GM12878 (cell line): ENCODE data around the gene AFF2. TPM values are rescaled to one million over a fixed set of nuclear protein-coding genes. Genes with fewer than 3 reads are reported as not detected.

Source experiments
- ATAC-seq: fragments of 200-7000 bp; cut with Tn5 transposase; 3 replicates; pipeline ENCODE4 v1.9.1; 2020; ENCODE audit warnings: mild to moderate bottlenecking, moderate library complexity
- BruUV-seq: library from RNA; stranded (reverse); fragments of 400-500 nt; replicated peaks from 2 replicates; lab custom pipeline; 2021; lab: Mats Ljungman, UMichigan
- CTCF ChIA-PET: fragments of 300-600 bp; sonication (Branson Sonifier 250); formaldehyde crosslinking; extraction: SDS; loops from one replicate; lab custom pipeline; 2021; ENCODE audit warnings: inconsistent platforms; lab: Yijun Ruan, JAX
- POLR2A ChIA-PET: fragments of 350-600 bp; formaldehyde crosslinking; extraction: SDS; loops from one replicate; lab custom pipeline; 2021; ENCODE audit warnings: inconsistent platforms; lab: Charles Lee
- RAD21 ChIA-PET: fragments of 300-600 bp; sonication (Branson Sonifier 250); formaldehyde crosslinking; loops from one replicate; lab custom pipeline; 2023; ENCODE audit warnings: antibody characterized with exemption; ENCODE audit not compliant: unreplicated experiment; lab: Charles Lee
- SMC1A ChIA-PET: fragments of 300-600 bp; sonication (Branson Sonifier 250); formaldehyde crosslinking; loops from one replicate; lab custom pipeline; 2023; ENCODE audit not compliant: unreplicated experiment, uncharacterized antibody; lab: Charles Lee
- DNase-seq: peaks from one replicate; pipeline ENCODE4 v3.0.0-alpha.2; 2011; ENCODE audit warnings: low read depth, low spot score
- FAIRE-seq: peaks from 3 replicates; lab custom pipeline; 2011; peaks lifted over from hg19 to GRCh38; lab: Jason Lieb, UNC
- H2AFZ ChIP-seq: 2 replicates; pipeline ENCODE4 v1.6.0; 2011; ENCODE audit warnings: low read depth, low read length, control low read depth; ENCODE audit not compliant: control insufficient read depth
- H3K27ac ChIP-seq: 2 replicates; pipeline ENCODE4 v1.5.1; 2011; ENCODE audit warnings: control low read depth; ENCODE audit not compliant: control insufficient read depth, insufficient read depth
- H3K27me3 ChIP-seq, 2 experiments: replicated peaks in 1 of 2; 2 replicates each; pipeline versions ENCODE4 v1.6.0 to v1.6.1; 2011; ENCODE audit warnings: low read length in 1 of 2; ENCODE audit not compliant: control insufficient read depth in 2 of 2, insufficient read depth in 2 of 2
- H3K36me3 ChIP-seq, 2 experiments: 2 replicates each; pipeline ENCODE4 v1.5.1; 2011; ENCODE audit warnings: low read length in 1 of 2; ENCODE audit not compliant: control insufficient read depth in 2 of 2, insufficient read depth in 2 of 2
- H3K4me1 ChIP-seq: 2 replicates; pipeline ENCODE4 v1.6.1; 2011; ENCODE audit warnings: mild to moderate bottlenecking, low read length, moderate library complexity, mixed read lengths; ENCODE audit not compliant: control insufficient read depth, insufficient read depth
- H3K4me2 ChIP-seq: 2 replicates; pipeline ENCODE4 v1.6.0; 2011; ENCODE audit warnings: control low read depth; ENCODE audit not compliant: control insufficient read depth, insufficient read depth
- H3K4me3 ChIP-seq: fragments of 200-600 bp; sonication (generic); 2 replicates; pipeline ENCODE4 v1.5.1; 2016
- H3K79me2 ChIP-seq: 2 replicates; pipeline ENCODE4 v1.6.0; 2011; ENCODE audit warnings: low read length; ENCODE audit not compliant: control insufficient read depth, insufficient read depth
- H3K9ac ChIP-seq: 2 replicates; pipeline ENCODE4 v1.8.0; 2011; ENCODE audit warnings: low read length, control low read depth, mixed read lengths; ENCODE audit not compliant: control insufficient read depth, insufficient read depth
- H3K9me3 ChIP-seq: replicated peaks from 3 replicates; pipeline ENCODE4 v1.5.1; 2011; ENCODE audit warnings: mild to moderate bottlenecking, low read length; ENCODE audit not compliant: control insufficient read depth, insufficient read depth
- H4K20me1 ChIP-seq: 2 replicates; pipeline ENCODE4 v1.6.0; 2011; ENCODE audit not compliant: control insufficient read depth, insufficient read depth
- BACH1 ChIP-seq: fragments of 450-650 bp; IDR thresholded peaks from 2 replicates; pipeline ENCODE4 v1.6.1; 2017; ENCODE audit warnings: mild to moderate bottlenecking, borderline replicate concordance
- E2F8 ChIP-seq: fragments of 450-650 bp; IDR thresholded peaks from 2 replicates; pipeline ENCODE4 v1.6.1; 2018; ENCODE audit warnings: mild to moderate bottlenecking, low read depth, moderate library complexity; ENCODE audit not compliant: partially characterized antibody
- ETV6 ChIP-seq, 2 experiments: fragments of 450-650 bp in 1 of 2; IDR thresholded peaks in 1 of 2; conservative IDR thresholded peaks in 1 of 2; 2 replicates each; pipeline ENCODE4 v1.6.1; 2014; ENCODE audit warnings: antibody characterized with exemption in 1 of 2, borderline replicate concordance in 1 of 2, low read depth in 1 of 2, mild to moderate bottlenecking in 1 of 2, moderate library complexity in 1 of 2
- PBX3 ChIP-seq: IDR thresholded peaks from 2 replicates; pipeline ENCODE4 v1.6.1; 2011; ENCODE audit warnings: mild to moderate bottlenecking, low read depth, low read length, moderate library complexity; ENCODE audit not compliant: insufficient replicate concordance
- RAD21 ChIP-seq: IDR thresholded peaks from 2 replicates; pipeline ENCODE4 v1.6.1; 2011; ENCODE audit warnings: mild to moderate bottlenecking, low read depth, low read length, moderate library complexity; ENCODE audit not compliant: insufficient read depth
- RELA ChIP-seq: fragments of 450-650 bp; IDR thresholded peaks from 2 replicates; pipeline ENCODE4 v1.8.0; 2014; ENCODE audit warnings: borderline replicate concordance; ENCODE audit not compliant: partially characterized antibody
- SMAD5 ChIP-seq: IDR thresholded peaks from 2 replicates; pipeline ENCODE4 v1.6.1; 2016; ENCODE audit warnings: antibody characterized with exemption, low read depth
- YBX1 ChIP-seq: fragments of 450-650 bp; IDR thresholded peaks from 2 replicates; pipeline ENCODE4 v1.6.1; 2016; ENCODE audit warnings: antibody characterized with exemption
- ZBTB40 ChIP-seq: fragments of 450-650 bp; IDR thresholded peaks from 2 replicates; pipeline ENCODE4 v1.6.1; 2016; ENCODE audit warnings: mild to moderate bottlenecking, moderate library complexity, borderline replicate concordance
- WGBS: methylation state at CpG from one replicate; pipeline ENCODE4 v1.1.6; 2016; ENCODE audit warnings: low lambda C conversion rate; ENCODE audit not compliant: insufficient replicate concordance, insufficient coverage; ENCODE audit errors: missing lambda C conversion rate; 5-methylcytosine and 5-hydroxymethylcytosine counted together
- in situ Hi-C: fragments of 300-500 bp; cut with MboI; formaldehyde crosslinking; loops from 9 replicates; pipeline ENCODE4 v1.14.3; 2018; ENCODE audit warnings: mixed read lengths
- intact Hi-C: fragments of 100-400 bp; cut with micrococcal nuclease; formaldehyde crosslinking; loops from one replicate; pipeline ENCODE4 v1.14.2; 2022; ENCODE audit not compliant: unreplicated experiment
- polyA plus RNA-seq, 11 experiments: library from polyadenylated mRNA; depleted of rRNA in 4 of 11; unstranded in 6 of 11; stranded (reverse) in 5 of 11; fragments of >200 nt; fragmentation: Nextera tagmentation in 4 of 11; fragmentation: Illumina TruSeq in 1 of 11; extraction: Ambion mirVana in 4 of 11; extraction: Trizol in 1 of 11; gene quantifications; 1 replicate in 1 of 11; 2 replicates in 10 of 11; pipeline versions ENCODE4 v1.2.1 to v1.2.3, GENCODE V29; 2011 to 2016; ENCODE audit warnings: inconsistent platforms in 2 of 11, missing spikeins in 2 of 11, low read depth in 1 of 11
- total RNA-seq, 4 experiments: library from RNA; depleted of rRNA in 3 of 4; stranded (reverse); fragments of >200 nt in 3 of 4; fragmentation: Illumina TruSeq in 1 of 4; extraction: Trizol in 1 of 4; gene quantifications; 2 replicates each; pipeline versions ENCODE4 v1.2.1 to v1.2.3, GENCODE V29; 2013 to 2021

AFF2 gene
- total and polyA plus RNA-seq, 10 of the 15 experiments (the other 5 are each of a cell fraction or from before 2014, with no cell fraction given): under 0.01 to 0.03 TPM; not detected in 8

GRCh38 chrX:148700021-148700420 is 199.6 kb downstream of the AFF2 start:
- no peaks in the 10 kb centered on the region for H3K79me2 ChIP-seq
- TF ChIP-seq ETV6 (conservative IDR thresholded peaks at IDR 0.05 in 1 of 2, IDR thresholded peaks at IDR 0.05 in 1 of 2; ENCODE audit: borderline replicate concordance in 1 of 2, low read depth in 1 of 2) (no peak), PBX3 (no peak), RELA (no peak)
- no TSS peak for BruUV-seq
- H4K20me1 ChIP-seq: no peaks in the 10 kb centered on the region
- H3K4me1 ChIP-seq: no peaks in the 10 kb centered on the region
- no peak overlapping the region for H2AFZ ChIP-seq
- FAIRE-seq (no peak), ATAC-seq (no peak), DNase-seq (no peak)
- SMC1A ChIA-PET: interaction anchor here (1.5 kb wide), 1 partner anchor 12 kb away, joined by 6 read pairs; no protein-coding TSS in a partner anchor
- H3K9ac ChIP-seq: no peak overlapping the region
- in situ Hi-C loops: no loop called here
- H3K36me3 ChIP-seq: no peaks in the 10 kb centered on the region
- H3K4me2 ChIP-seq: no peak overlapping the region
- H3K4me3 ChIP-seq: no peak overlapping the region
- H3K9me3 ChIP-seq: no peaks in the 10 kb centered on the region
- intact Hi-C loops: no loop called here
- CTCF ChIA-PET: no interaction called here
- RAD21 ChIA-PET: no interaction called here
- no peaks in the 10 kb centered on the region for H3K27me3 ChIP-seq
- H3K27ac ChIP-seq: no peak overlapping the region
- POLR2A ChIA-PET: no interaction called here
- WGBS: 0% methylated on average over 2 of the region's 2 CpGs

- H3K9me3 ChIP-seq: no peaks in the 10 kb centered on the region
- RAD21 ChIA-PET: no interaction called here
- no peaks in the 10 kb centered on the region for H3K27me3 ChIP-seq
- no peaks in the 10 kb centered on the region for H3K36me3 ChIP-seq
- in situ Hi-C loops: no loop called here
- no peak for FAIRE-seq
- H4K20me1 ChIP-seq: no peaks in the 10 kb centered on the region
- no TSS peak for BruUV-seq
- H3K4me1 ChIP-seq: no peaks in the 10 kb centered on the region
- intact Hi-C loops: no loop called here
- CTCF ChIA-PET: no interaction called here
- SMC1A ChIA-PET: no interaction called here
- DNase-seq: no peak
- H3K27ac ChIP-seq: no peak overlapping the region
- no peak overlapping the region for H3K9ac ChIP-seq
- POLR2A ChIA-PET: no interaction called here
- no peak overlapping the region for H2AFZ ChIP-seq
- H3K4me2 ChIP-seq: no peak overlapping the region
- no peak for ATAC-seq
- H3K79me2 ChIP-seq: no peaks in the 10 kb centered on the region
- H3K4me3 ChIP-seq: no peak overlapping the region
- TF ChIP-seq SMAD5 (no peak), YBX1 (no peak), BACH1 (no peak), ZBTB40 (no peak), RAD21 (no peak), E2F8 (no peak)
These were observed 213.6 kb downstream of the AFF2 start for GRCh38 chrX:148713981-148714380.
